ENCODE data around the gene HS2ST1. TPM values are rescaled to one million over a fixed set of nuclear protein-coding genes. Genes with fewer than 3 reads are reported as not detected.
"Not testable (repeated sequence)": the region's sequence is repeated elsewhere in the genome, so short reads cannot be mapped to it uniquely, and the experiment has no call there.

The HS2ST1 gene
- total RNA-seq, 1 donor from 2014 or later = 19.0 TPM

DNA sequence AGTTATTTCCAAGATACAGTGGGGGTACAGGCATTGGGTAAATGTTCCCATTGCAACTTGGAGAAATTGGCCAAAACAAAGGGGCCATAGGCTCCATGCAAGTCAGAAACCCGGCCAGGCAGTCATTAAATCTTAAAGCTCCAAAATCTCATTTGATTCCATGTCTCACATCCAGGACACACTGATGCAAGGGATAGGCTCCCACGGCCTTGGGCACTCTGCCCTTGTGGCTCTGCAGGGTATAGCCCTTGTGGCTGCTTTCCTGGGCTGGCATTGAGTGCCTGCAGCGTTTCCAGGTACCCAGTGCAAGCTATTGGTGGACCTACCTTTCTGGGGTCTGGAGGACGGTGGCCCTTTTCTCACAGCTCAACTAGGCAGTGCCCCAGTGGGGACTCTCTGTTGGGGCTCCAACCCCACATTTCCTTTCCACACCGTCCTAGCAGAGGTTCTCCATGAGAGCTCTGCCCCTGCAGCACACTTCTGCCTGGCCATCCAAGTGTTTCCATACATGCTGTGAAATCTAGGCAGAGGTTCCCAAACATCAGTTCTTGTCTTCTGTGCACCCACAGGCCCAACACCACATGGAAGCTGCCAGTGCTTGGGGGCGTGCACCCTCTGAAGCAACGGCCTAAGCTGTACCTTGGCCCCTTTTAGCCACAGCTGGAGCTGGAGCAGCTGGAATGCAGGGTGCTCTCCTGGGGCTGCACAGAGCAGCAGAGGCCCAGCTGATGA lies 67.2 kb downstream of the HS2ST1 start:
- no peak for DNase-seq
- Histone ChIP-seq H3K4me3 (no peak overlapping the region), H3K27ac (no peak overlapping the region), H3K36me3 (no peaks in the 10 kb centered on the region), H3K9me3 (no peaks in the 10 kb centered on the region), H3K27me3 (ENCODE audit: low read depth) (no peaks in the 10 kb centered on the region), H3K4me1 (no peaks in the 10 kb centered on the region)
- ATAC-seq = no peak
- intact Hi-C loops (cut with DNase I) = no loop called here
- TF ChIP-seq, protein P1, sequence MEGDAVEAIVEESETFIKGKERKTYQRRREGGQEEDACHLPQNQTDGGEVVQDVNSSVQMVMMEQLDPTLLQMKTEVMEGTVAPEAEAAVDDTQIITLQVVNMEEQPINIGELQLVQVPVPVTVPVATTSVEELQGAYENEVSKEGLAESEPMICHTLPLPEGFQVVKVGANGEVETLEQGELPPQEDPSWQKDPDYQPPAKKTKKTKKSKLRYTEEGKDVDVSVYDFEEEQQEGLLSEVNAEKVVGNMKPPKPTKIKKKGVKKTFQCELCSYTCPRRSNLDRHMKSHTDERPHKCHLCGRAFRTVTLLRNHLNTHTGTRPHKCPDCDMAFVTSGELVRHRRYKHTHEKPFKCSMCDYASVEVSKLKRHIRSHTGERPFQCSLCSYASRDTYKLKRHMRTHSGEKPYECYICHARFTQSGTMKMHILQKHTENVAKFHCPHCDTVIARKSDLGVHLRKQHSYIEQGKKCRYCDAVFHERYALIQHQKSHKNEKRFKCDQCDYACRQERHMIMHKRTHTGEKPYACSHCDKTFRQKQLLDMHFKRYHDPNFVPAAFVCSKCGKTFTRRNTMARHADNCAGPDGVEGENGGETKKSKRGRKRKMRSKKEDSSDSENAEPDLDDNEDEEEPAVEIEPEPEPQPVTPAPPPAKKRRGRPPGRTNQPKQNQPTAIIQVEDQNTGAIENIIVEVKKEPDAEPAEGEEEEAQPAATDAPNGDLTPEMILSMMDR (IDR thresholded peaks at IDR 0.05) = no peak

DNA sequence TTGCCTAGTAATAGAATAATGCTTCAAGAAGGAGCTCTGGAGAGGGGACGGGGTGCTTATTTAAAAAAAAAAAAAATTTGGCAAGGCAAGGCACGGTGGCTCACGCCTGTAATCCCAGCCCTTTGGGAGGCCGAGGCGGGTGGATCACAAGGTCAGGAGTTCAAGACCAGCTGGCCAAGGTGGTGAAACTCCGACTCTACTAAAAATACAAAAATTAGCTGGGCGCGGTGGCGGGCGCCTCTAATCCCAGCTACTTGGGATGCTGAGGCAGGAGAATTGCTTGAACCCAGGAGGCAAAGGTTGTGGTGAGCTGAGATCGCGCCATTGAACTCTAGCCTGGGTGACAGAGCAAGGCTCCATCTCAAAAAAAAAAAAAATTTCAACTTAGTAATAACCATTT lies 69.2 kb downstream of the HS2ST1 start:
- H3K9me3 ChIP-seq; H3K4me1 ChIP-seq; H3K36me3 ChIP-seq; intact Hi-C loops (cut with DNase I); ATAC-seq; H3K27me3 ChIP-seq (ENCODE audit: low read depth); DNase-seq; H3K27ac ChIP-seq; H3K4me3 ChIP-seq: not testable (repeated sequence)

DNA sequence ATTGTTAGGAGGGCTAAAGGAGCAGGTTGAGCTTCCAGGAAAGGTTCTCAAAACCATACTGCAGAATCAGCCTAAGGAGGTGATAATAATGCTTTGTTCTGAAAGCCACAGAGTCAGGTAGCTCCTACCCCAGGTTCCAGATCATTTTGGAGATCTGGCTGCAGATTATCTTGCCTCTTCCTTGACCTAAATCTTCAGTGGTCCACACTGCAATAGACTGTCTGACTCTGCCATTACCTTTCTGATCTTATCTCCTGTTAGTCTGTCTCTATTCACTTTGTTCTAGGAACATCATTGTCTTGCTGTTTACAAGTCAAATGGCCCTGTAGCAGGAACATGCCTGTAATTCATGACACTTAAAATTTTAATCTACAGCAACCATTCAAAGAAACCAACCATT lies 73.0 kb downstream of the HS2ST1 start:
- H3K4me3 ChIP-seq = no peak overlapping the region
- no peaks in the 10 kb centered on the region for H3K4me1 ChIP-seq
- no peaks in the 10 kb centered on the region for H3K36me3 ChIP-seq
- ATAC-seq = no peak
- H3K9me3 ChIP-seq = no peaks in the 10 kb centered on the region
- TF ChIP-seq, protein P1 (IDR thresholded peaks at IDR 0.05) = no peak
- H3K27me3 ChIP-seq (ENCODE audit: low read depth) = no peaks in the 10 kb centered on the region
- intact Hi-C loops (cut with DNase I) = no loop called here
- no peak for DNase-seq
- no peak overlapping the region for H3K27ac ChIP-seq

DNA sequence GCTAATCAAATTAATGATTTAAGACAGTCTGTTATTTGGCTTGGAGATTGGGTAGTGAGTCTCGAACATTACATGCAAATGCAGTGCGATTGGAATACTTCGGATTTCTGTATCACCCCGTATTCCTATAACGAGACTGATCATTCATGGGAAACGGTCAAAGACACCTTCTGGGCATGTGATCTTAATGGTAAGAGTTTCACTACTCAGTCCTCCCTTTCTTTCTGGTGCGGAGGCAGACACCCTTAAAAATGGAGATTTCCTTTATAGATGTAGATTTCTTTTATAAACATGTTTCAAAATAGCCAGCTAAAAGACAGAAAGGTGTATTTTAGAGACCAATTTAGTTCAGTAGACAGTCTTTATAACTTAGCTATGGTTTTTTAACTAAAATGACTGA lies 74.4 kb downstream of the HS2ST1 start:
- DNase-seq = no peak
- Histone ChIP-seq H3K4me3 (no peak overlapping the region), H3K27ac (no peak overlapping the region), H3K27me3 (ENCODE audit: low read depth) (no peaks in the 10 kb centered on the region), H3K9me3 (no peaks in the 10 kb centered on the region), H3K36me3 (no peaks in the 10 kb centered on the region), H3K4me1 (no peaks in the 10 kb centered on the region)
- ATAC-seq = no peak
- TF ChIP-seq, protein P1 (IDR thresholded peaks at IDR 0.05) = no peak
- intact Hi-C loops (cut with DNase I) = no loop called here

DNA sequence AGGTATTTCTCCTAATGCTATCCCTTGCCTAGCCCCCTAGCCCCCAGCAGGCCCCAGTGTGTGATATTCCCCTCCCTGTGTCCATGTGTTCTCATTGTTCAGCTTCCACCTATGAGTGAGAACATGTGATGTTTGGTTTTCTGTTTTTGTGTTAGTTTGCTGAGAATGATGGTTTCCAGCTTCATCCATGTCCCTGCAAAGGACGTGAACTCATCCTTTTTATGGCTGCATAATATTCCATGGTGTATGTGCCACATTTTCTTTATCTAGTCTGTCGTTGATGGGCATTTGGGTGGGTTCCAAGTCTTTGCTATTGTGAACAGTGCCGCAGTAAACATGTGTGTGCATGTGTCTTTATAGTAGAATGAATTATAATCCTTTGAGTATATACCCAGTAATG lies 75.3 kb downstream of the HS2ST1 start:
- H3K9me3 ChIP-seq; H3K4me3 ChIP-seq; DNase-seq; H3K27me3 ChIP-seq (ENCODE audit: low read depth); intact Hi-C loops (cut with DNase I); H3K27ac ChIP-seq; H3K4me1 ChIP-seq; ATAC-seq; H3K36me3 ChIP-seq: not testable (repeated sequence)

DNA sequence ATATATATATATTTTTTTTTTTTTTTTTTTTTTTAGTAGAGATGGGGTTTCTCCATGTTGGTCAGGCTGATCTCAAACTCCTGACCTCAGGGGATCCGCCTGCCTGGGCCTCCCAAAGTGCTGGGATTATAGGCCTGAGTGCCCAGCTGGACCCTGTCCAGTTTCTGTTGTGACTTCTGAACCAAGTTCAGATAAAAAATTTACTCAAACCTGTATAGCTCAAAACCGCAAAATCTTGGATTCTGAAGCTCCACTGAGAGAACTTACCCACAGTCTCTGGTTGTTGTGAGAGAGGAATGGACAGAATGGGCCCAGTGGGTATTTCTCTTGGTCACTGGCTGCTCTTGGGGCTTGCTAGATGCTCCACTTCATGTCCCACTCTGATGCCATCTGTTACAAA lies 76.4 kb downstream of the HS2ST1 start:
- no peak for ATAC-seq
- no peak for DNase-seq
- no peak overlapping the region for H3K27ac ChIP-seq
- H3K27me3 ChIP-seq (ENCODE audit: low read depth) = no peaks in the 10 kb centered on the region
- H3K4me1 ChIP-seq = no peaks in the 10 kb centered on the region
- H3K4me3 ChIP-seq = no peak overlapping the region
- intact Hi-C loops (cut with DNase I) = no loop called here
- TF ChIP-seq, protein P1 (IDR thresholded peaks at IDR 0.05) = no peak
- H3K9me3 ChIP-seq = no peaks in the 10 kb centered on the region
- no peaks in the 10 kb centered on the region for H3K36me3 ChIP-seq
